Activated CD4-positive, alpha-beta T cell treated with anti-CD3 and anti-CD28 coated beads, Interleukin-2, amount 10 ng/mL, durations not matched to agents 7 days and 5 days (primary cell): Measurements from ENCODE around the gene TRAPPC3L. TPM values are rescaled to one million over a fixed set of nuclear protein-coding genes. Genes with fewer than 3 reads are reported as not detected.
"Not testable (repeated sequence)": the region's sequence is repeated elsewhere in the genome, so short reads cannot be mapped to it uniquely, and the experiment has no call there.

Source experiments
- CTCF ChIA-PET: fragments of 350-600 bp; sonication (Branson Sonifier 250); formaldehyde crosslinking; loops from one replicate; lab custom pipeline; 2021; ENCODE audit warnings: antibody characterized with exemption; lab: Charles Lee
- POLR2A ChIA-PET: fragments of 350-600 bp; sonication (Branson Sonifier 250); formaldehyde crosslinking; loops from one replicate; lab custom pipeline; 2021; ENCODE audit warnings: antibody characterized with exemption; lab: Charles Lee
- DNase-seq: peaks from one replicate; pipeline ENCODE4 v3.0.0-alpha.2; 2020
- H3K27ac Mint-ChIP-seq: one replicate; pipeline ENCODE4 v1.8.0; 2021; ENCODE audit warnings: mild to moderate bottlenecking, moderate library complexity, mixed read lengths
- H3K27me3 Mint-ChIP-seq: one replicate; pipeline ENCODE4 v1.8.0; 2021; ENCODE audit warnings: mixed read lengths
- H3K36me3 Mint-ChIP-seq: one replicate; pipeline ENCODE4 v1.8.0; 2021; ENCODE audit warnings: low read depth, mixed read lengths
- H3K4me1 Mint-ChIP-seq: one replicate; pipeline ENCODE4 v1.8.0; 2021; ENCODE audit warnings: mixed read lengths
- H3K4me3 Mint-ChIP-seq: one replicate; pipeline ENCODE4 v1.8.0; 2021; ENCODE audit warnings: mild to moderate bottlenecking, moderate library complexity, mixed read lengths
- H3K9me3 Mint-ChIP-seq: one replicate; pipeline ENCODE4 v1.8.0; 2021; ENCODE audit warnings: mixed read lengths
- total RNA-seq, 2 experiments: library from RNA; stranded (reverse); gene quantifications; one replicate each; pipeline ENCODE4 v1.2.3, GENCODE V29; 2021

The TRAPPC3L gene
- total RNA-seq, 2 experiments from 2014 or later = not detected

DNA sequence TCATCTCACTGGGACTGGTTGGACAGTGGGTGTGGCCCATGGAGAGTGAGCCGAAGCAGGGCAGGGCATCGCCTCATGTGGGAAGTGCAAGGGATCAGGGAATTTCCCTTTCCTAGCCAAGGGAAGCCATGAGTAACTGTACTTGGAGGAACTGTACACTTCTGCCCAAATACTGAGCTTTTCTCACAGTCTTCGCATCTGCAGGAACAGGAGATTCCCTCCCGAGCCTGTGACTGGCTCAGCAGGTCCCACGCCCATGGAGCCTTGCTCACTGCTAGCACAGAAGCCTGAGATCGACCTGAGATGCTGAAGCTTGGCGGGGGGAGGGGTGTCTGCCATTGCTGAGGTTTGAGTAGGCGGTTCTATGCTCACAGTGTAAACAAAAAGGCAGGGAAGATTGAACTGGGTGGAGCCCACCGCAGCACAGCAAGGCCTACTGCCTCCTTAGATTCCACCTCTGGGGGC is 44.5 kb downstream of the TRAPPC3L start:
- ChIA-PET CTCF (interaction anchor here (0.9 to 1.7 kb wide), 2 partner anchors 13 to 17 kb away, joined by 3 read pairs; no protein-coding TSS in a partner anchor), POLR2A (no interaction called here)
- peak; percentile 16 for DNase-seq
- peaks cover 37% of the 10 kb centered on the region for H3K27me3 Mint-ChIP-seq
- H3K4me1 Mint-ChIP-seq = peaks cover 2% of the 10 kb centered on the region
- H3K4me3 Mint-ChIP-seq = no peak overlapping the region
- no peaks in the 10 kb centered on the region for H3K36me3 Mint-ChIP-seq
- peaks cover 7% of the 10 kb centered on the region for H3K9me3 Mint-ChIP-seq
- peak overlapping the region; percentile 10 for H3K27ac Mint-ChIP-seq

DNA sequence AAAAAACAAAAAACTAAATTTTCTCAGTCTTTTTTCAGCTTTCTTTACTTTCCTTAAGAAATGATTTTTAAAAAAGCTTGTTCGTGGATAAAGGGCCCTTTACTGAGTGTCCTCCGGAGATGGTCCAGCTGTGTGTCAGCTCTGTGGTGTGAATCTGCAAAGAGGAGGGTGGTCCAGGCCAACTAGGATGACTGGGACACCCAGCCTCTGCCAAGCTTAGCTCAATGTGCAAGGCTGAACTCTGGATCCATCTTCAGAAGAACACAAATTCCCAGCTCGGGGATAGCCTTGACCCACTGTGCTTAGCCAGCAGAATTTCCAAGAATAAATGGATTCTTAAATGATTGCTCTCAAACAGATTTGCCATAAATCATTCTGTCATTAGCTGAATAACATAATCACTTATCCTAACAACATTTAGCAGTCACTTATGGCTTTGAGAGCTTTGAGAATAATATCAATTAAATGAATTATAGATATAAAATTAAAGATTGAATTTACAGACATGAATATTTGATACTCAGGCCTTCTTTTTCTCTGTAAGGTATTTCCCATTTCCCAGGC is 48.3 kb downstream of the TRAPPC3L start:
- Mint-ChIP-seq H3K36me3 (no peaks in the 10 kb centered on the region), H3K27me3 (peaks cover 21% of the 10 kb centered on the region), H3K27ac (no peak overlapping the region), H3K4me3 (no peak overlapping the region), H3K9me3 (peaks cover 4% of the 10 kb centered on the region), H3K4me1 (peaks cover 2% of the 10 kb centered on the region)
- CTCF ChIA-PET = no interaction called here
- POLR2A ChIA-PET = no interaction called here
- DNase-seq = no peak

DNA sequence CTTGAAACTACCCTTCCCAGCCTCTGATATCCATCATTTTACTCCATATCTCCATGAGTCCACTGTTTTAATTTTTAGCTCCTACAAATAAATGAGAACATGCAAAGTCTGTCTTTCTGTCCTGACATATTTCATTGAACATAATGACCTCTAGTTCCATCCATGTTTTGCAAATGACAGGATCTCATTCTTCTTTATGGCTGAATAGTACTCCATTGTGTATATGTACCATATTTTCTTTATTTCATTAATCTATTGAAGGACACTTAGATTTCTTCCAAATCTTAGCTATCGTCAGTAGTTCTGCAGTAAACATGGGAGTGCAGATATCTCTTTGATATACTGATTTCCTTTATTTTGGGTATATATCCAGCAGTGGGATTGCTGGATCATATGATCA is 50.3 kb downstream of the TRAPPC3L start:
- H3K36me3 Mint-ChIP-seq, H3K9me3 Mint-ChIP-seq, H3K4me3 Mint-ChIP-seq, CTCF ChIA-PET, POLR2A ChIA-PET, H3K27ac Mint-ChIP-seq, H3K4me1 Mint-ChIP-seq, DNase-seq: not testable (repeated sequence)
- peaks cover 37% of the 10 kb centered on the region for H3K27me3 Mint-ChIP-seq

DNA sequence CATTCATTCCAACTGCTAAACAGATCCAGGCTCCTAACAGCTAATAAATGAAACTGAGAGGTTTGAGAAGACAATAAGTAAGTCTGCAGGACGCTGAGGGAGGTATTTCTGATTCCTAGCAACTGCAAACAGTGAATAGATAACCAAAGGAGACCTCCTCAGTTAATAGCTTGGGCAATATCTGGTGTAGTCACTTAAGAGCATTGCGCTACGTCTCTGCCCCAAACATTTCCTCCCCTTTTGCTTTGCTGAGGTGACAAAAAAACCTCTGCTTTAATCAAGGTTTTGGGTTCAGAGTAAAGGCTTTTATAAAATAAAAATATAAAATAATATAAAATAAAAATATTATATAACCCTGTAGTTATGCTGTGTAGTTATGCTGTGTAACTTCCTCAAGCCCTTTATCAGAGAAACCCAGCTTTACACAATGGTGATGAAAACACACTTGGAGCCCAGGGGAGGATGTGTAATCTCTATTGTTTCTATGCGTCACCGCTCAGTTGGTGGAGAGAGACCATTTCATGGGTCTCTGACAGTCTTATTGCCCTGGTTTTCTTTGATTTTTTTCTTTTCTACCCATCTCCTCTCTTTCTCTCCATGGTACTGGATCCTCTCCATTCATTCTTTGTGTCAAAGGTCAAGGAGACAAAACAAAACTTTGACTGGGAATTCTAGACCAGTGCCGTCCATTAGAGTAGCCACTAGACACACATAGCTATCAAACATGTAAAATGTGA is 53.0 kb downstream of the TRAPPC3L start:
- Mint-ChIP-seq H3K27ac (no peak overlapping the region), H3K4me1 (no peaks in the 10 kb centered on the region), H3K36me3 (no peaks in the 10 kb centered on the region), H3K4me3 (no peak overlapping the region), H3K27me3 (peaks cover 43% of the 10 kb centered on the region), H3K9me3 (peaks cover 2% of the 10 kb centered on the region)
- DNase-seq = no peak
- ChIA-PET CTCF (no interaction called here), POLR2A (no interaction called here)

DNA sequence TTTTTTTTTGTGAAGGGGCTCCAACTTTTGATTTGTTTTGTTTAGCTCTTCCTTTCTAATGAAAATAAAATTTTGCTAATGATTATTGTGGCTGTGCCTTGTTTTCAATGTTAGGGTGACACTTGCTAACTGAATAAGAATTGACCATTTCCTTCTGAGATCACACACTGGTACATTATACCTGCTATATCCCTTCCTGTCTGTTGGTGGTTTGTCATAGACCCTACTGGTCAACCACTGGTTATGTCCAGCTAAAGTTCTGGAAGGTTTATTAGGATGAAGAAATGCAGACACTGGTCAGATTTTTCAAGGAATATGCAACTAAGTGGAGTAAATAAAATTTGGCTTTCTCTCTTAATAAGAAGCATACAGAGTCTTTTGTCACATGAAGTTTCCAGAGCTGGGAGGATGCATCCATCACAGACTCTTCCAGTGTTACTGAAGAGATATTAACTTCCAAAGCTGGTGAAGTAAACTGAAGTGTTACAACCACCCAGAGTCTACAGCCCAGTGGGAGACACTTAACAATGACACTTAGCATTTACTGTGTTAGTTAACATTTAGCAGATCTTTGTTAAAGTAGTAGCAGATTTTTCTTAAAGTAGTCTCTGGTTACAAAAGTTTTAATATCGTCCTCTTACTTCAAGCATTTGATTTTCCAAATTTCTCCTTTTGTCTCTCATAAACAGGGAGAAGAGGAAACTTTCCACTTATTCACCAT is 53.7 kb downstream of the TRAPPC3L start:
- Mint-ChIP-seq H3K4me1 (no peaks in the 10 kb centered on the region), H3K27ac (no peak overlapping the region), H3K9me3 (peaks cover 2% of the 10 kb centered on the region), H3K4me3 (no peak overlapping the region), H3K27me3 (peaks cover 45% of the 10 kb centered on the region), H3K36me3 (no peaks in the 10 kb centered on the region)
- POLR2A ChIA-PET = no interaction called here
- CTCF ChIA-PET = no interaction called here
- DNase-seq = no peak

DNA sequence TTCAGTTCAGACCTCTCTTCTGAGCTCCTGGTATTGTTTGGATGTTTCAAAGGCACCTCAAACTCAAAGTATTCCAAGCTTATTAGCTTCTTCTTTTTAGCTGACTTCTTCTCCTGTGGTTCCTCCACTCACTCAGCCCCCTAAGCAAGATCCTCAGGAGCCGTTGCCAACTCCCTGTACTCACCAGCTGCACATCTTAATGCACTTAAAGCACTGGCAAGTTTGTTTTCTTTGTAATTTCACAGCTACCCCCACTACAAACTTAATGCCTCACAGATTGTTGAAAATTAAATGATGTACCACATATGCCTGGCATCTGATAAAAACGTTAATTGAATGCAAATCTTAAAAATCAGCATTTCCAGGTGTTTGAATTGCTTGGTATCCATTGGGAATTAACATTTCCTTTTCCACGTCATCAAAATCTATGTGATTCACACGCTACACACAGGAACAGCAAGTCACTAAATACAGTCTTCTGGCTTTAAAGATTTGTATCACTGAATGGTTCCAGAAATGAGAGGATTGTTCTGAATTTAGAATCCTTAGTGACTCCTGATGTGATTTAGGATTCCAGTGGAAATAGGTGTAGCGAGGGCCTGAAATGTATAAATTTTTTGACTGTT is 59.8 kb downstream of the TRAPPC3L start:
- peaks cover 2% of the 10 kb centered on the region for H3K9me3 Mint-ChIP-seq
- ChIA-PET CTCF (no interaction called here), POLR2A (no interaction called here)
- no peak for DNase-seq
- no peak overlapping the region for H3K4me3 Mint-ChIP-seq
- no peaks in the 10 kb centered on the region for H3K4me1 Mint-ChIP-seq
- no peak overlapping the region for H3K27ac Mint-ChIP-seq
- no peaks in the 10 kb centered on the region for H3K36me3 Mint-ChIP-seq
- peaks cover 52% of the 10 kb centered on the region for H3K27me3 Mint-ChIP-seq

DNA sequence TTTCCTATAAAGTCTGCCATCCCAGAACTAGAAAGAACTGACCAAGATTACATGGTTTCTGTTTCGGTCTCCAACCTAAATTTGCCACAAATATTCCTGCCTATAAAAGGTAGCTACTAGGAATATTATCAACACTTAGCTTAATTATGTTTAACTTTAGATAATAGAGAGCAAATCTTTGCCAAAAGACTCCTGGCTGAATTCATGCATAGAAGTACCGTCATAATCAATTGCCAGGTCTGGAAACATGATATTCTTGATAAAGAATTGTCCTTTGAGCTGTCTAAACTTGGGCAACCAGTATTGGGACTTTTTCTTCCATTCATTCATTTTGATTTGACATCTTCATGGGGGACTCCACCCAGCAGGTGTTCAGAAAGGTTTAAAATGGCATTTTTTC is 61.9 kb downstream of the TRAPPC3L start:
- POLR2A ChIA-PET = no interaction called here
- CTCF ChIA-PET = interaction anchor here (0.7 kb wide), 1 partner anchor 17 kb away, joined by 3 read pairs; no protein-coding TSS in a partner anchor
- H3K9me3 Mint-ChIP-seq = peaks cover under 1% of the 10 kb centered on the region

DNA sequence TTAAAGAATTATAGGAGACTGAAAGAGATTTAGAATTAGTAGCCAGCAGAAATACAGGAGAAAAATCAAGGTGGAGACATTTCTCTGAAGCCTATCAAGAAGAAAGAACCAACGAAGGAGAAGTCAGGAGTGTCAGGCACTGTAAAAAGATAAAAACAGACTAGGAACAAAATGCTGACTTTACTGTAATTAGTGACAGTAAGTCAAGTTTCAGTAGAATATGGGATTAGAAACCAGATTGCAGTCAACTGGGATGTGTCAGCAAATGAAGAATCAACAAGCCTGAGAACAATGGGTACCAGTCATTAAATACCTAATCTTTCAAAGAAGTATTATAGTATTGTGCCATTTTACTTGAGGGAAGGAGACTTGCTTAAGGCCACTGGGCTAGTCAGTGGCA is 62.7 kb downstream of the TRAPPC3L start:
- Mint-ChIP-seq H3K9me3 (no peaks in the 10 kb centered on the region), H3K4me1 (no peaks in the 10 kb centered on the region), H3K27me3 (peaks cover 40% of the 10 kb centered on the region), H3K4me3 (no peak overlapping the region), H3K36me3 (peaks cover 2% of the 10 kb centered on the region), H3K27ac (no peak overlapping the region)
- no peak for DNase-seq
- ChIA-PET CTCF (no interaction called here), POLR2A (no interaction called here)

More for the DNA sequence above, 61.9 kb downstream of the TRAPPC3L start:
- Mint-ChIP-seq H3K27ac (no peak overlapping the region), H3K36me3 (peaks cover under 1% of the 10 kb centered on the region), H3K4me1 (no peaks in the 10 kb centered on the region), H3K27me3 (peaks cover 40% of the 10 kb centered on the region), H3K4me3 (no peak overlapping the region)
- no peak for DNase-seq

DNA sequence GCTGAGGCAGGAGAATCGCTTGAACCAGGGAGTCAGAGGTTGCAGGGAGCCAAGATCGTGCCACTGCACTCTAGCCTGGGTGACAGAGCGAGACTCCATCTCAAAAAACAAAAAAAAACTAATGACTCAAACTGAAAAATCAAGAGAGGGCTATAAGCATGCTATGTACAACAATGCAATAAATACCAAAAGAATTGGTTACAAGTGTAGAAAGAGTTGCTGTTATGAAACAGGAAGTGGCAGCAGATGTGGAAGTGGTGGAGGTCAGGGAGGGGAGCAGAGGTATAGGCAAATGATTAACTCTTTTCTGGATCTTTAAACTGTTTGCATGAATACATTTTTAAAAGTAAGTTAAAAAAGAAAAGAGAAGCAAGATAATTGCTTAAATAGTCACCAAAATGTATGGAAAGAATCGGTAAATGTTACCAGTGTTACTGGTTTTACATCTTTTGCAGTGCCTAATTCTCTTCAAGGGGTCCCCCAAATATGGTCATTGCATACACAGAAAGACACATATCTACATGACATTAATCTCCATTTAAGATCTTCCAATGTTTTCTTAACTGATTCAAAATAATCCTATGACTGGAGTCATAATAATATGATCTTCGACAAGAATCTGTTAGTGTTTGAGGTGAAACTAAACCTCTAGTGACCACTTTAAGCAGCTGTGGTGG is 69.3 kb downstream of the TRAPPC3L start:
- no peak overlapping the region for H3K4me3 Mint-ChIP-seq
- POLR2A ChIA-PET = no interaction called here
- peaks cover 25% of the 10 kb centered on the region for H3K4me1 Mint-ChIP-seq
- H3K27ac Mint-ChIP-seq = peak overlapping the region; percentile 43
- H3K36me3 Mint-ChIP-seq = peaks cover 2% of the 10 kb centered on the region
- no peaks in the 10 kb centered on the region for H3K9me3 Mint-ChIP-seq
- peak; percentile 68 for DNase-seq
- CTCF ChIA-PET = no interaction called here
- peaks cover 12% of the 10 kb centered on the region for H3K27me3 Mint-ChIP-seq

DNA sequence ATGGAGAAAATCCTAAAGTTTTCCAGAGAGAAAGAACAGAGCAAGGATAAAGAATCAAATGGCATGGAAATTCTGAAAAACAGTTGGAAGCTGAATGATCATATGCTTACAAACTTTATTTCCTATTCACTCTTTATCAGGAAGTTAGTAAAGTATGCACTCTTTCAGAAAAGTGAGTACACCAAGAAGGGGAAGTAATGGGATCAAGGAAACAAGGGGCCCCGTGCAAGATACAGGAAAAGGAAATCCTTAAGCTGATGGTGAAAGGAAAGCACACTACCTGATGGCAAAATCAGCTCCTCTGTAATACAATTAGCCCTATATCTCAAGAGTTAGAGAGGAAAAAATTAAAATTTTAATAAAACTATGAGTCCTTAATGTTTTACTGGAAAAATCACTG is 70.3 kb downstream of the TRAPPC3L start:
- Mint-ChIP-seq H3K27ac (peak overlapping the region; percentile 43), H3K4me1 (peaks cover 25% of the 10 kb centered on the region), H3K27me3 (peaks cover 14% of the 10 kb centered on the region), H3K4me3 (no peak overlapping the region), H3K36me3 (peaks cover 2% of the 10 kb centered on the region), H3K9me3 (no peaks in the 10 kb centered on the region)
- ChIA-PET POLR2A (no interaction called here), CTCF (no interaction called here)
- no peak for DNase-seq

DNA sequence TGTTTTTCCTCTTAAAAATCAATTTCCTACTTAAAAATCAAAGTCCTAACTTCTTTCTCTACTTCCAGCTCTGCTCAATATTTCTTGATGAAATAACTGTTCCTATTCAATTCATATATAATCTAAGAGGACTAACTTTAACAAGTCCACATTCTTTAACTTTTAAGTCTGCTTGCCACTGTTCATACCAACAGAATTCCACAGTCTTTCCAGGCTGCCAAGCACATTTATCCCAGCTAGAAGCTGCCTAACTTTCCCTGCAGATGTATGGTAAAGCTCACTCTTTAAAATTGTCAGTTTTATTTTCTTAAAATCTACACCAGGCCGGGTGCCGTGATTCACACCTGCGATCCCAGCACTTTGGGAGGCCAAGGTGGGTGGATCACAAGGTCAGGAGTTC is 72.8 kb downstream of the TRAPPC3L start:
- H3K4me3 Mint-ChIP-seq = no peak overlapping the region
- CTCF ChIA-PET = interaction anchor here (0.7 kb wide), 1 partner anchor 51 kb away, joined by 3 read pairs; no protein-coding TSS in a partner anchor
- H3K36me3 Mint-ChIP-seq = no peaks in the 10 kb centered on the region
- POLR2A ChIA-PET = no interaction called here
- H3K27ac Mint-ChIP-seq = no peak overlapping the region
- no peak for DNase-seq
- no peaks in the 10 kb centered on the region for H3K9me3 Mint-ChIP-seq
- H3K27me3 Mint-ChIP-seq = peaks cover 12% of the 10 kb centered on the region
- peaks cover 27% of the 10 kb centered on the region for H3K4me1 Mint-ChIP-seq

DNA sequence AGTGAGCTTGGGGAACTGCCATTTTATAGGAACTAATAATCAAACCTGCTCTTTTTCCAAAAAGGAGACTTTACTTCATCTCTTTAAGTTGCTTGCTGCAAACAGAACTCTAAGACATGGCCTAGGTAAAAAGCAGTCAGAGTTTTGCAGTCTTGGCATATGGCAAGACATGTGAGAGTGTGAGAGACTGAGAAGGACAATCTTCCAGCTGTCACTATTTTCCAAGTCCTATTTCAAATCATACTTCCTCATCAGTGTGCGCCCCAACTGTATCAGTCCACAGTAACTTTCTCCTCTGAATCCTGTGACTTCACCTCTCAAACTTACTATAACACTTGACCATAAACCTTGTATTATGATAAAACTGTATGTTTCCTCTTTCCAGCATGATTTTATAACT is 74.0 kb downstream of the TRAPPC3L start:
- POLR2A ChIA-PET = no interaction called here
- no peak for DNase-seq
- Mint-ChIP-seq H3K9me3 (no peaks in the 10 kb centered on the region), H3K27me3 (peaks cover 10% of the 10 kb centered on the region), H3K4me3 (no peak overlapping the region), H3K27ac (no peak overlapping the region), H3K4me1 (peaks cover 33% of the 10 kb centered on the region), H3K36me3 (no peaks in the 10 kb centered on the region)
- CTCF ChIA-PET = no interaction called here
